HG02970 (cell line): ENCODE measurements around the gene TUBB4A.
A peak's percentile ranks its signal among the peaks of the same experiment; 100 is the strongest.
"Not testable (repeated sequence)": the region's sequence is repeated elsewhere in the genome, so short reads cannot be mapped to it uniquely, and the experiment has no call there.

Source experiments
- ATAC-seq: cut with Tn5 transposase; IDR thresholded peaks from one replicate; pipeline ENCODE4 v1.9.1; 2021; ENCODE audit warnings: mild to moderate bottlenecking, moderate library complexity, moderate number of reproducible peaks; ENCODE audit not compliant: unreplicated experiment, low FRiP score

The TUBB4A gene

DNA sequence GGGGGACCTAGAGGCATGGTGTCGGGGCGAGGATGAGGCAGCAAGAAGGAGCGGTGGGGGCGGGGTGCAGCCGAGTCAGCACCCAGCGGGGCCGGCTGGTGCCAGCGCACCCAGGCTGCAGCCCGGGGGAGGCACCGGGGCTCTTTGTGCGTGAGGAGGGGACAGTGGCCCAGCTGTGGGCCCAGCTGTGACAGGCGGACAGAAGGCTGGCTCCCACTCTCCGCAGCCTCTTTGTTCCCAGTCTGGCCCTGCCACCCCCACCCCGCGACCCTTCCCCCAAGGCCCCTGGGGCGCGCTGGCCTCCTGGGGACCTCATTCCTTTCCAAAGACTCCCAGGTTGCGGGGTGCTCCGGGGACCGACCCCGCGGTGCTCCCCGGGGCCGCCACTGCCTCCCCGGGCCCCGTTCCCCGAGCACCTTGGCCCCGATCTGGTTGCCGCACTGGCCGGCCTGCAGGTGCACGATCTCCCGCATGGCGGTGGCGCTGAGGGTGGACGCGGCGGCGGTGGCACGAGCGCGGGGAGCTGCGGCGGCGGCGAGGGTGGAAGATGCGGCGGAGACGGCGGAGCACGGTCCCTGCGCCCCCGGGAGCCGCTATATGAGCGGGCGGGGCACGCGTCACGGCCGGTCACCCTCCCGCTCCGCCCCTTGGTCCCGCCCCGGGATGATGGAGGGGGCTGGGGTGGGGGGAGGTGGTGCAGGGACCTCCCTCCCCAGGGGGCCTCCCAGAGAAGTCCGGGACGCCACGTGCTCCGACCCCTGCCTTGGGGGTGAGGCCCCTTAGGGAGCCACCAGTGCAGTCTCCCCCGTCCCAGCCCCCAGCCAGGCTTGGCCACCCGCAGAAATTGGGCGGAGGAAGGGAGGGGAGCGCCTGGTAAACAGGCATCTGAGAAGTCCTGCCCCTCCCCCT, at the start of gene TUBB4A:
TUBB4A (minus strand) TSS at position 570 of the 909 bp plus-strand sequence; CDS start at position 473, 97 bp downstream.
- no peak for ATAC-seq

DNA sequence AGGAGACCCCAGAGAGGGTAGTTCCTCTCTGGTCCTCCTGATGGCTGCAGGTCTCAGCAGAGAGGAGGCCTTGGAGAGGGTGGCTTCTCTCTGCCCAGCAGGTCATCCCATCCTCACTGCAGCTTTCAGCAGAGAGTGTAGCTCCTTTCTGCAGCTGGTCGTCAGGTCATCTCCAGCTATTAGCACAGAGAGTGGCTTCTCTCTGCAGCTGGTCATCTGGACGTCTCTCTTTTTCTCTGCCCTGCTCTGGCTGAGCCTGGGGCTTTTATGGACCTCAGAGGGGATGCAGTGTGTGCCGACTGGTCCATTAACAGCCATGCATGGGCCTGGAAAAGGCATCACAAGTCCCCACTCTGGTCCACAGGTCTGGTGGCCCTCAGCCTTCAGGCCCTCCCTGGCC, 49.0 kb upstream of the TUBB4A start:
- ATAC-seq: no peak

DNA sequence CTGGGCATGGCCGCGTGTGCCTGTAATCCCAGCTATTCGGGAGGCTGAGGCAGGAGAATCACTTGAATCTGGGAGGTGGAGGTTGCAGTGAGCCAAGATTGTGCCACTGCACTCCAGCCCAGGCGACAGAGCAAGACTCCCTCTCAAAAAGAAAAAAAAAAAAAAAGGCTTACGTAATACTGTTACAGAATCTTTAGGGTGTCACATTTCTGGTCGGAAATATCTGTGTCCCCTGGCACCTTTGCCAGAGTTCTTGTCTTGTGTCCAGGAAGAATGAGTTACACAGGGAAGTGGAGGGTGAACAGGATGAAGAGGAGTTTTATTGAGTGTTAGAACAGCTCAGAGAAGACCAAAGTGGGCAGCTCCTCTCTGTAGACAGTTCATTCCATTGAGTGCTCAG, 48.6 kb upstream of the TUBB4A start:
- not testable (repeated sequence) for ATAC-seq

DNA sequence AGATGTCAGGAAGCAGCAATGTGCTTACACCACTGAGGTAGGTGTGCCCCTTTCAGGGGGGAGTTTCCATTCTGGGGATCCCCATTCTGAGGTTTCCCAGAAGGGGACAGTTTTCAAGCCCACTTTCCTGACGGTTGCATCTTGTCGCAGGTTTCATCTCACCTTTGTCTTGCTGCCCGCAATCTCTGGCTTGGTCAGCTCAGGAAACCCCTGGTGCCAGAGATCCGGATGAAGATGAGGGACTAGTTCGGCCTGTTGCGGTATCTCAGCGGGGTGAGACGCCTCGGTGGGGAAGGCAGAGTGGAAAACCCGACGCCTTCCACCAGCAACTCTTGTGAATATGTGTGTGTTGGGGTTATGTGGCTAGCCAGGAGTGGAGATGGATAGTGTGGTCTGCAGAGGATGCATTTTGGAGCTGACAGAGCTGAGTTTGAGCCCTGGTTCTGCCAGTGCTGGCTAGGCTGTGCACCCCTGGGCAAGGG, 41.8 kb upstream of the TUBB4A start:
- no peak for ATAC-seq

DNA sequence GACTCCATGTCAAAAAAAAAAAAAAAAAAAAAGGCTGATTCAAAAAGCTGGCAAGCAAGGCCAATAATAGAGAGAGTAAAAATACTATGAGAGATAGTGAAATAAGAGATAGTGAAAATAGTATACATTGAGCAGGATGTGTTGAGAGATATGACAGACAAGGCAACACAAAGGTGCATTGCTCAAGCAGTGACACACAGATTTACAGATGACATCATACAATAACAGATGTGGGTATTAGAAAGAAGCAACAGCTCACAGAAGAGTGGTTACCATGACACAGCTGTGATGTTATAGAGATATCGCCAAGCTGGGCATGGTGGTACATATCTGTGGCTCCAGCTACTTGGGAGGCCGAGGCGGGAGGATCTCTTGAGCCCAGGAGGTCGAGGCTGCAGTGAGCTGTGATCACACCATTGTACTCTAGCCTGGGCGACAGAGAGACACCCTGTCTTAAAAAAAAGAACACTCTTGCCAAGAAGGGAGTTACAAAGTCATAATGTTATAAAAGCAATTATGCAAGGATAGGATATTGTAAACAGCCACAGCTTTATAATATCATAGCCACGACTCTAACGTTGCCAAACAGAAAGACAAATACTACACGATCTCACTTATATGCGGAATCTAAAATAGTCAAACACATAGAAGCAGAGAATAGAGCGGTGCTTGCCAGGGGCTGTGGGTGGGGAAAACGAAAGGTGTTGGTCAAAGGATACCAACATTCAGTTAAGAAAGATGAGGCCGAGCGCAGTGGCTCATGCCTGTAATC, 39.0 kb upstream of the TUBB4A start:
- no peak for ATAC-seq

DNA sequence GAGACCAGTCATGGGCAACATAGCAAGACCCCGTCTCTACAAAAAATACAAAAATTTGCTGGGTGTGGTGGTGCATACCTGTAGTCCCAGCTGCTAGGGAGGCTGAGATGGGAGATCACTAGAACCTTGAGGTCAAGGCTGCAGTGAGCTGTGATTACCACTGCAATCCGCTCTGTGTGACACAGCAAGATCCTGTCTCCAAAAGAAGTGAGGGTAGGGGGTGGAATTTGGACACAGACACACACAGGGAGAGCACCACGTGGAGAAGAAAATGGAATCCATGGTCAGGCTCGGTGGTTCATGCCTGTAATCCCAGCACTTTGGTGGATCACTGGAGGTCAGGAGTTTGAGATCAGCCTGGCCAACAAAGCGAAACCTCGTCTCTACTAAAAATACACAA, 37.4 kb upstream of the TUBB4A start:
- ATAC-seq: no peak

DNA sequence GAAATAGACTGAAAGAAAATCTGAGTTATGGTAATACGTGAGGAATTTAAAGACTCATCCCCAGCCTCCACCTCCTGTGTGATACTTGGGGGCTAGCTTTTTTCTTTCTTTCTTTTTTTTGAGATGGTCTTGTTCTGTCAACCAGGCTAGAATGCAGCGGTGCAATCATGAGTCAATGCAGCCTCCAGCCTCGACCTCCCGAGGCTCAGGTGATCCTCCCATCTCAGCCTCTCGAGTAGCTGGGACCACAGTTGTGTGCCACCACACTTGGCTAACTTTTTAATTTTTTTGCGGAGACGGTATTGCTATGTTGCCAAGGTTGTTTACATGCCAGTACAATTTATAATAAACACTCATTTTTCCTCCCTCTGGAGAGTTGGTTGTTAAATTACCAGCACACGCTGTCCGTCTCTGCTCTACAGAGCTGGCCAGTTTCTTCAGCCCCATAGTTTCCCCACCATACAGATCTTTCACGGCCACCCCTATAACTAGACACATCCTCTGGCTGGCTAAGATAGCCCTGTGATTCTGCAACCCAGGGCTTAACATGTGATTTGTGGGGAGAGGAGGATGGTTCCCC, 33.5 kb upstream of the TUBB4A start:
- ATAC-seq: no peak

DNA sequence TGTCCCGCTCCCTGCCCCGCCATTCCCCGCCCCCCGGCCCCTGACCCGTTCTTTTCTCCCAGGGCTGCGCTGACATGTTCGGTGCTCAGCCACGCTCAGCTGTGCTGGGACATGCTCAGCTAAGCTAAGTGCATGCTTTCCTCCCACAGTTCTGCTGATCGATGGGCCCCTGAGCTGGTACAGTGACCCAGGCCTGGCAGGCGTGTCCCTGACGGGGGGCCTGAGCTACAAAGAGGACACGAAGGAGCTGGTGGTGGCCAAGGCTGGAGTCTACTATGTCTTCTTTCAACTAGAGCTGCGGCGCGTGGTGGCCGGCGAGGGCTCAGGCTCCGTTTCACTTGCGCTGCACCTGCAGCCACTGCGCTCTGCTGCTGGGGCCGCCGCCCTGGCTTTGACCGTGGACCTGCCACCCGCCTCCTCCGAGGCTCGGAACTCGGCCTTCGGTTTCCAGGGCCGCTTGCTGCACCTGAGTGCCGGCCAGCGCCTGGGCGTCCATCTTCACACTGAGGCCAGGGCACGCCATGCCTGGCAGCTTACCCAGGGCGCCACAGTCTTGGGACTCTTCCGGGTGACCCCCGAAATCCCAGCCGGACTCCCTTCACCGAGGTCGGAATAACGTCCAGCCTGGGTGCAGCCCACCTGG, 32.5 kb upstream of the TUBB4A start:
- no peak for ATAC-seq

DNA sequence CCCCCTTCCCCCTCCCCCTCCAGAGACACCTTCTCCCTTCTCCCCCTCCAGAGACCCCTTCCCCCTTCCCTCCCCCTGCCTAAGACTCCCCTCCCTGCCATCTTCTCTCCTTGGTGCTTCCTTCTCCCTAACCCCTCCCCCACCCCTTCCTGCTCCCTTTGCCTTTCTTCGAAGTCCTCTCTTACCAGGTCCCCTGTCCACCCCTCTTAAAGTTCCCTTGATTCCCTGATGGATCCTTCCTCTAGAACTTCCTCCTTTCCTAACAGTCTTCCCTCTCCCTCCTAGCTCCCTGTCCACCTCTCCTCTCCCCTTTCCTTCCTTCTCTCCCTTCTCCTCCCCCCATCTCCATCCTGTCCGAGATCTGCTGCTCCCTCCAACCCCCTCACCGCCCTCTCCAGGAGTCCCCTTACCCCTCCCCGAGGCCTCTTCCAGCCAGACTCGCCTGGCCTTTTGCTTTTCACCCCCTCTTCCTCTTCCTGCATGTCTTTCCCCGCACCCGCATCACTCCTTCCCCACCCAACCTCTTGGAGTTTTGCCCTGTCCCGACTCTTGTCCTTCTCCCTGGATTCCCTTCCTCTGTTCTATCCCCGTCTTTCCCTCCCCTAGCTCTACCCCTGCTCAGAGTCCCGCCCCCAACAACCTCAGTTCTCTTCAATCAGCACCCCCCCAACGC, 31.8 kb upstream of the TUBB4A start:
- no peak for ATAC-seq

DNA sequence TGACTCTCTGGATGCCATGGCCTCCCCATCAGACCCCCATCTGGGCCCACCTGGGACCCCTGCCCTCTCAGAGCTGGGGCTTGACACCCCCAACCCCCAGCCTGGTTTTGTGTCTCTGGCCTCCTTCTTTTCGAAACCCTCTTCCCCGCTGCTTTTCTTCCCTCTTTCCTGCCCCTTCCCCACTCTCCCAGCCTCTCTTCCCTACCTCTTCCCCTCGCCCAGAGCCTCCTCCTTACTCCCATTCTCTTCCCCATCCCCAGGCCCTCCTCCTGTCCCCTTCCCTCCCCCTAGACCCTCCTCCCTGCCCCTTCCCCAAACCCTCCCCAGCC, 30.9 kb upstream of the TUBB4A start:
- ATAC-seq: no peak

DNA sequence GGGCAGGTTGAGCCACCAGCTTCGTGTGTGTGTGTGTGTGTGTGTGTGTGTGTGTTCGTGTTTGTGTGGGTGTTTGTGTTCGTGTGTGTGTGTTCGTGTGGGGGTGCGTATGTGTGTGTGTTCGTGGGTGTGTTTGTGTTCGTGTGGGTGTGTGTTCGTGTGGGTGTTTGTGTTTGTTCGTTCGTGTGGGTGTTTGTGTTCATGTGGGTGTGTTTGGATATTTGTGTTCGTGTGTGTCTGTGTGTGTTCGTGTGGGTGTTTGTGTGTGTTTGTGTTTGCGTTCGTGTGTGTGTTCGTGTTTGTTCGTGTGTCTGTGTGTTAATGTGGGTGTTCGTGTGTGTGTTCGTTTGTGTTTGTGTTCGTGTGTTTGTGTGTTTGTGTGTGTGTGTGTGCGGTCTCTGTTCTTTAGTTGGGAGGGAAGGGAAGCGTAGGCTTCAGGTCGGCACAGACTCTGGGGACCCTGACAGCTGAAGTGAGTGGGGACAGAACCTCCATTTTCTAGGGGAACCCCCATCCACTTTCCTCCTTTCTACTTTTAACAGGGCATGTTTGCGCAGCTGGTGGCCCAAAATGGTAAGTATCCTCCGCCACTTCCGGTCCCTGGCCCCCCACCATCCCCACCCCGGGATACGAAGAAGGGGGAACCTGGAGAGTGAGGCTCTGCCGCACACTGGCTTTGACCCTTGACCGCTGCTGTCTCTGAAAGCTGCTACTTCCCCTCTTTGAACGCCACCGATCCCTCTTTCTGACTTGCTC, 30.3 kb upstream of the TUBB4A start:
- no peak for ATAC-seq

DNA sequence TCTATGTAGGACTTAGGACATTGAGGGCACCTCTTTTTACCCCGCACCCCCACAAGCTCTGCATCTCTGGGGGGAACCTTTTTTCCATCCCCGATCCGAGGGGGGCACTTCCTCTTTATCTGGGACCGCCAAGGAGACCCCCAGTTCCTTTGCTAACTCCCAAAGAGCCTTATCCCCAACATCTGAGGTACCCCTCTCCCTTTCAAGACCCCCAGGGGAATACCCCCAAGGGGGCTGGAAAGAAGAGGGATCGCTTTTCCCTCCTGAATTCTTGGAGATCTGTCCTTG, 29.8 kb upstream of the TUBB4A start:
- no peak for ATAC-seq

DNA sequence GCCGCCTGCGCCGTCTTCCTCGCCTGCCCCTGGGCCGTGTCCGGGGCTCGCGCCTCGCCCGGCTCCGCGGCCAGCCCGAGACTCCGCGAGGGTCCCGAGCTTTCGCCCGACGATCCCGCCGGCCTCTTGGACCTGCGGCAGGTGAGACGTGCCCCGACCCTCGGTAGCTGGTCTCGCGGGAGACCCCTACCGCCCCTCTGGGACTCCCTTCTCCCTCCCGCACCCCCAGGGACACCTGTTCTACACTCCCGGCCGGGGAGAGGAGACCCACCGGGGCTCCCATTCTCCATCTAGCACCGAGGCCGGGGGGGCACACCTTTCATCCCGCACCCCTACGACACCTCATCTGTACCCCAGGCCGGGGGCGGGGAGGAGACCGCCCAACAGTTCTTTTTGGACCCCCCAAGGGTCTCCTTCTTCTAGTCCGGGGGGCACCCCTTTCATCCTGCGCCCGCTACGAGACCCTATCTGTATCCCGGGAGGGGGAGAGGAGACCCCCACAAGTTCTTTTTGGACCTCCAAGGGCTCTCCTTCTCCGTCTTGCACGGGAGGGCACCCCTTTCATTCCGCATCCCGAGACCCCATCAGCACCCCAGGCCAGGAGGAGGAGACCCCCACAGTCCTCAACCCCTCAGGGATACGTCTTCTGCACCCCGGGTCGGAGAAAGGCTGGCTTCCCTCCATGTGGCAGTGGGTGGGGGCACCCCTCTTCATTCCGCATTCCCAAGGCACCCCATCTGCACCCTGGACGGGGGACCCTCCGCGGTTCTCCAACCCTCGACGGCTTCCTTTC, 29.2 kb upstream of the TUBB4A start:
- peak; percentile 9 for ATAC-seq

DNA sequence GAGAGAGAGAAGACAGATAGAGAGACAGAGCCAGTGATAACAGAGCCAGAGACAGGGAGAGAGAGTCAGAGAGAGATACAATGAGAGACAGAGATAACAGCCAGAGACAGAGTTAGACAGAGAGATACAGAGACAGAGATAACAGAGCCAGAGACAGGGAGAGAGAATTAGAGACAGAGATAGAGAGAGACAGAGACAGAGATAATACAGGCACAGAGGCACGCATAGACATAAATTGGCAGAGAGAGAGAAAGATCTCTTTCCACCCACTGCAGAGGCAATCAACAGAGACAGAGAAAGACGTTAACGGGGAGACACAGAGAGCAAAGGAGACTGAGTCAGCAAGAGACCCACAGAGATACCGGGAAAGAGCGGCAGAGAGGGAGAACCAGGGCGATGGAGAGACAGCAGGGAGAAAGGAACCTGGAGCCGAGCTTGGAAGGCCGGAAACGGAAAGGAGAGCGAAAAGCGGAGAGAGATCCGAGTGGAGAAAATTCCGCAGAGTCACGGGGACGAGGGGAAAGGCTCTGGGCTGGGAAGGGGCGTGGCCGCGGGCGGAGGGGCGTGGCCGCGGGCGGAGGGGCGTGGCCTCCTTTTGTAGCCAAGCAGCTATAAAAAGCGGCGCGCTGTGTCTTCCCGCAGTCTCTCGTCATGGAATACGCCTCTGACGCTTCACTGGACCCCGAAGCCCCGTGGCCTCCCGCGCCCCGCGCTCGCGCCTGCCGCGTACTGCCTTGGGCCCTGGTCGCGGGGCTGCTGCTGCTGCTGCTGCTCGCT, 28.5 kb upstream of the TUBB4A start, which contains the start of gene TNFSF9:
TNFSF9 (plus strand) TSS at position 641 of the 777 bp plus-strand sequence; CDS start at position 652, 11 bp downstream.
- peak; percentile 44 for ATAC-seq

DNA sequence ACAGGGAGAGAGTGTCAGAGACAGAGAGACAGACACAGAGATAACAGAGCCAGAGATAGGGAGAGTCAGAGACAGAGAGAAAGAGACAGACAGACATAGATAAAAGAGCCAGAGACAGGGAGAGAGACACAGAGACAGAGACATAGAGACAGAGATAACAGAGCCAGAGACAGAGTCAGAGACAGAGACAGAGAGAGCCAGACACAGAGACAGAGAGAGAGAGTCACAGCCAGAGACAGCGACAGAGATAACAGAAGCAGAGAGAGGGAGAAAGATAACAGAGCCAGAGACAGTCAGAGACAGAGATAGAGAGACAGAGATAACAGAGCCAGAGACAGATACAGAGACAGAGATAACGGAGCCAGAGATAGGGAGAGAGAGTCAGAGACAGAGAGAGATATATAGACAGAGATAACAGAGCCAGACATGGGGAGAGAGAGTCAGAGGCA, 27.9 kb upstream of the TUBB4A start:
- ATAC-seq: no peak

DNA sequence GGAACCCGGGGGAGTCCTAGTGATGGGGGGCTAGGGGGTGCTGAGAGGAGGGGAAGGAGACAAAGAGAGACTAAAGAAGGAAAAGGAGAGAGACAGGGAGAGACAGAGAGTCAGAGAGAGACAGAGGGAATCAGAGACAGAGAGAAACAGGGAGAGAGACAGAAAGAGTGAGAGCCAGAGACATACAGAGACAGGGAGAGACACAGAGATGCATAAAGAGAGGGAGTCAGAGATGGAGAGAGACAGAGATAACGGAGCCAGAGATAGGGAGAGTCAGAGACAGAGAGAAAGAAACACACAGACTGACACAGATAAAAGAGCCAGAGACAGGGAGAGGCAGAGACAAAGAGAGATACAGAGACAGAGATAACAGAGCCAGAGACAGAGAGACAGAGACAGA, 27.2 kb upstream of the TUBB4A start:
- no peak for ATAC-seq

DNA sequence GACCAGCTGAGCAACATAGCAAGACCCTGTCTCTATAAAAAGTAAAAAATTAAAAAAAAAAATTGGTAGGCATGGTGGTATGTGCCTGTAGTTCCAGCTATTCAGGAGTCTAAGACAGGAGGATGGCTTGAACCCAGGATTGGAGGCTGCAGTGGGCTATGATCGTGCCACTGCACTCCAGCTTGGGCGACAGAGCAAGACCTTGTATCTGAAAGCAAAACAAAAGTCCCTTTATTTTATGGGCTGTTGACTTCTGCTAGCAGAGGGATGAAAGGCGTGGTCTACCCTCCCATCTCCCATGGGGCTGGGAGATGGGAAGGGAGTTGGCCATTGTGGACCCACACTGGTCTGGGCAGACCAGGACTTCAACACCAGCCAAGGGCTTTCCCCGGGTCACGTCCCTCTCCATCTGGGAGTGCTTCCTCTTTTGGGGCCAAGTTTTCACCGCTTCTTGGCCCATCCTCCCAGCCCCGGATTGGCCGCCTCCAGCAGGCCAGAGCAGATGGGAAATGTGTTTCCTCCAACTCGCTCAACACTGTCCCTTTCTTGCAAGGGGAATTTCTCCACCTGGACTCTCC, 26.5 kb upstream of the TUBB4A start:
- no peak for ATAC-seq
